Mononuclear cell (primary cell): ENCODE results near the gene HMGXB4. TPM values are rescaled to one million over a fixed set of nuclear protein-coding genes. Genes with fewer than 3 reads are reported as not detected.

Experiments
- H3K27me3 ChIP-seq: 2 replicates; pipeline ENCODE4 v1.6.0; 2011; ENCODE audit warnings: low read length, control low read depth; ENCODE audit not compliant: insufficient read depth
- H3K4me1 ChIP-seq: 2 replicates; pipeline ENCODE4 v1.5.1; 2011; ENCODE audit warnings: mild to moderate bottlenecking, low read length, control low read depth; ENCODE audit not compliant: insufficient read depth
- H3K4me3 ChIP-seq: 2 replicates; pipeline ENCODE4 v1.5.1; 2011; ENCODE audit warnings: mild to moderate bottlenecking, low read length, moderate library complexity
- H3K9me3 ChIP-seq: 2 replicates; pipeline ENCODE4 v1.5.1; 2011; ENCODE audit warnings: low read depth, mild to moderate bottlenecking, control low read depth, low read length
- total RNA-seq: library from RNA; depleted of rRNA; stranded (reverse); fragments of >200 nt; gene quantifications from one replicate; pipeline ENCODE4 v1.2.3, GENCODE V29; 2012

Gene HMGXB4
- total RNA-seq, 1 donor, result 35.1 TPM

- H3K4me1 ChIP-seq, result no peaks in the 10 kb centered on the region
Measured at GRCh38 chr22:35341090-35341874, 84.0 kb downstream of the HMGXB4 start.

GRCh38 chr22:35342390-35342789 lies 85.1 kb downstream of the HMGXB4 start:
- Histone ChIP-seq H3K4me1 (no peaks in the 10 kb centered on the region), H3K27me3 (no peaks in the 10 kb centered on the region), H3K9me3 (no peaks in the 10 kb centered on the region), H3K4me3 (no peak overlapping the region)

More at GRCh38 chr22:35341090-35341874, 84.0 kb downstream of the HMGXB4 start:
- Histone ChIP-seq H3K9me3 (no peaks in the 10 kb centered on the region), H3K27me3 (no peaks in the 10 kb centered on the region), H3K4me3 (no peak overlapping the region)

- no peaks in the 10 kb centered on the region for H3K4me1 ChIP-seq
- no peak overlapping the region for H3K4me3 ChIP-seq
- no peaks in the 10 kb centered on the region for H3K27me3 ChIP-seq
- no peaks in the 10 kb centered on the region for H3K9me3 ChIP-seq
Measured at GRCh38 chr22:35343664-35344550, 86.6 kb downstream of the HMGXB4 start.

- Histone ChIP-seq H3K4me3 (no peak overlapping the region), H3K9me3 (no peaks in the 10 kb centered on the region), H3K27me3 (no peaks in the 10 kb centered on the region), H3K4me1 (no peaks in the 10 kb centered on the region)
Measured at GRCh38 chr22:35344956-35345690, 87.8 kb downstream of the HMGXB4 start.

Other genes with a start within 250 kb of the HMGXB4 start
- gene ISX, start 191.3 kb upstream of the HMGXB4 start, total RNA-seq, result not detected
- 190 TPM for gene TOM1, start 42.4 kb downstream of the HMGXB4 start, total RNA-seq
- 46.6 TPM for gene HMOX1, start 123.6 kb downstream of the HMGXB4 start, total RNA-seq
- gene MCM5, start 142.6 kb downstream of the HMGXB4 start, total RNA-seq, result 21.3 TPM